Ureter (tissue), 1 donor: ENCODE results near the gene SBF2. TPM values are rescaled to one million over a fixed set of nuclear protein-coding genes. Genes with fewer than 3 reads are reported as not detected.
"Not testable (repeated sequence)": the region's sequence is repeated elsewhere in the genome, so short reads cannot be mapped to it uniquely, and the experiment has no call there.

Source experiments
- DNase-seq: peaks from one replicate; pipeline ENCODE4 v3.0.0-alpha.2; 2020; ENCODE audit warnings: low spot score
- total RNA-seq: library from RNA; stranded (reverse); gene quantifications from one replicate; pipeline ENCODE4 v1.2.4, GENCODE V29; 2023
- donor health status: DM: yes; HTN: yes; CAD: no.

The SBF2 gene
- total RNA-seq, 1 donor from 2014 or later, result 90.7 TPM

- DNase-seq, result no peak
Measured at GRCh38 chr11:10067629-10068300, 226.3 kb downstream of the SBF2 start.

- DNase-seq, result no peak
Measured at GRCh38 chr11:10066441-10066840, 227.6 kb downstream of the SBF2 start.

GRCh38 chr11:10064828-10065227 lies 229.2 kb downstream of the SBF2 start:
- no peak for DNase-seq

GRCh38 chr11:10058356-10058755 lies 235.7 kb downstream of the SBF2 start:
- DNase-seq, result no peak

GRCh38 chr11:10051868-10052586 lies 242.0 kb downstream of the SBF2 start:
- DNase-seq, result no peak

GRCh38 chr11:10050561-10050960 lies 243.5 kb downstream of the SBF2 start:
- DNase-seq, result no peak

- DNase-seq, result no peak
Measured at GRCh38 chr11:10049756-10050155, 244.3 kb downstream of the SBF2 start.

GRCh38 chr11:10048350-10048749 lies 245.7 kb downstream of the SBF2 start:
- DNase-seq, result no peak

GRCh38 chr11:10044618-10045017 lies 249.4 kb downstream of the SBF2 start:
- DNase-seq, result no peak

- DNase-seq, result no peak
Measured at GRCh38 chr11:10042699-10043098, 251.3 kb downstream of the SBF2 start.

GRCh38 chr11:10041748-10042446 lies 252.1 kb downstream of the SBF2 start:
- DNase-seq, result no peak

GRCh38 chr11:10041332-10041731 lies 252.7 kb downstream of the SBF2 start:
- no peak for DNase-seq

GRCh38 chr11:10038521-10039302 lies 255.3 kb downstream of the SBF2 start:
- no peak for DNase-seq

- DNase-seq, result not testable (repeated sequence)
Measured at GRCh38 chr11:10035932-10036331, 258.1 kb downstream of the SBF2 start.

- no peak for DNase-seq
Measured at GRCh38 chr11:10032935-10033334, 261.1 kb downstream of the SBF2 start.

GRCh38 chr11:10030122-10030490 lies 263.9 kb downstream of the SBF2 start:
- DNase-seq, result no peak

GRCh38 chr11:10029386-10030121 lies 264.5 kb downstream of the SBF2 start:
- DNase-seq, result no peak

- no peak for DNase-seq
Measured at GRCh38 chr11:10026514-10026913, 267.5 kb downstream of the SBF2 start.

GRCh38 chr11:10023212-10023611 lies 270.8 kb downstream of the SBF2 start:
- no peak for DNase-seq

GRCh38 chr11:10022764-10023163 lies 271.3 kb downstream of the SBF2 start:
- no peak for DNase-seq

GRCh38 chr11:10021563-10021962 lies 272.5 kb downstream of the SBF2 start:
- no peak for DNase-seq
